Hepatocyte (in vitro differentiated cells): ENCODE results near the gene ZNF586.

Experiments used
- CTCF ChIP-seq: fragments of 200-600 bp; sonication (generic); IDR thresholded peaks from 2 replicates; pipeline ENCODE4 v1.5.1; 2016; ENCODE audit warnings: antibody characterized with exemption, mild to moderate bottlenecking; ENCODE audit not compliant: poor library complexity
- EZH2 ChIP-seq: fragments of 200-600 bp; sonication (generic); IDR thresholded peaks from 2 replicates; pipeline ENCODE4 v1.6.1; 2016; ENCODE audit warnings: antibody characterized with exemption, mild to moderate bottlenecking, borderline replicate concordance
- EZH2phosphoT487 ChIP-seq: fragments of 200-600 bp; sonication (generic); IDR thresholded peaks from one replicate; pipeline ENCODE4 v1.6.1; 2018; ENCODE audit warnings: antibody characterized with exemption, mild to moderate bottlenecking, low read depth, moderate library complexity; ENCODE audit not compliant: unreplicated experiment, severe bottlenecking

GRCh38 chr19:57755031-57755430, 14.4 kb upstream of the ZNF586 start:
- TF ChIP-seq CTCF (no peak), EZH2phosphoT487 (no peak), EZH2 (no peak)
